ENCODE data around the gene AKAP8L. TPM values are rescaled to one million over a fixed set of nuclear protein-coding genes. Genes with fewer than 3 reads are reported as not detected.
A peak's percentile ranks its signal among the peaks of the same experiment; 100 is the strongest.

AKAP8L gene
- total RNA-seq, result 10 to 100 TPM; 64.8 to 68.4 TPM

DNA sequence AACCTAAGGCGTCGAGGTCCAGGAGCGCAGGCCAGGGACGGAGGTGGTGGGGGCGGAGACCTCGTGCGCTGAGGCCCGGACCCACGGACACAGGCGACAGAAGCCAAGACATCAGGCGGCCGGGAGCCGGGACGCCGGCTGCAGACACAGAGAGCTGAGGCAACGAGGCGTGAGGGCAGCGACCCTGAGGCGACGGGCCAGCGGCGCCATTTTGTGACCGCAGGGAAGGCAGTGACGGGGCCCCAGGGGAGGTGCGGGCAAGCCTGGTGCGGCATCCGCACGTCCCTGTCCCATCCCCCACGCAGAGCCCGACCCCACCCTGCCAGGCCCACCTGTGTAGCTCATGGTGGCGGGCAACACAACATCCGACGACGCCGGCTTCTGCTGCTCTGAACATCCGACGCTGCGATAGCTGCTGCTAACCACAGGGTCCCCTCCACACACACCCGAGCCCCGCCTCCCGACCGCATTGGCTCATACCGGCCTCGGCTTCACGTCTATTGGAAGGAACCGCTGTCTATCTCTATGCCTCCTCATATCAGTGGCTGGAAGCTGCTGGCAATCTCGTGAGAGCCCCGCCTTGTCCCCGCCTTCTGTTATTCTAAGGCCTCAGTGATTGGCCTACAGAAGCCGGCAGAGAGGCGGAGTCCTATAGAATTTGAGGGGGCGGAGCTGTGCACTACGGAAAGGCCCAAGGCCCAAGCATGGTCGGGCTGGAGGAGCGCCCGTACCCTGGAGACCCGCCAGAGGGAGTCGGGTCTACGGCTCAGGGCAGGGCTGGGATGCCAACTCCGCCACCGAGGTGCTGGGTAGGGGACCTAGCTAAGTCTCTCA, at the start of gene AKAP8L:
Gene AKAP8L (minus strand): TSS at position 410 of the 834 bp plus-strand sequence. CDS start 65 bp downstream, at position 345.
- H3K27me3 Mint-ChIP-seq, result no peaks in the 10 kb centered on the region
- no peaks in the 10 kb centered on the region for H3K9me3 Mint-ChIP-seq
- ATAC-seq (replicated peaks), result peak; percentile 98
- peaks cover 12% of the 10 kb centered on the region for H3K4me1 Mint-ChIP-seq
- H3K27ac Mint-ChIP-seq, result peak within 1 kb of the TSS; percentile 99
- H3K36me3 Mint-ChIP-seq (ENCODE audit: low read depth), result peaks cover 55% of the 10 kb centered on the region
- H3K4me3 Mint-ChIP-seq, result peak within 1 kb of the TSS; percentile 99

DNA sequence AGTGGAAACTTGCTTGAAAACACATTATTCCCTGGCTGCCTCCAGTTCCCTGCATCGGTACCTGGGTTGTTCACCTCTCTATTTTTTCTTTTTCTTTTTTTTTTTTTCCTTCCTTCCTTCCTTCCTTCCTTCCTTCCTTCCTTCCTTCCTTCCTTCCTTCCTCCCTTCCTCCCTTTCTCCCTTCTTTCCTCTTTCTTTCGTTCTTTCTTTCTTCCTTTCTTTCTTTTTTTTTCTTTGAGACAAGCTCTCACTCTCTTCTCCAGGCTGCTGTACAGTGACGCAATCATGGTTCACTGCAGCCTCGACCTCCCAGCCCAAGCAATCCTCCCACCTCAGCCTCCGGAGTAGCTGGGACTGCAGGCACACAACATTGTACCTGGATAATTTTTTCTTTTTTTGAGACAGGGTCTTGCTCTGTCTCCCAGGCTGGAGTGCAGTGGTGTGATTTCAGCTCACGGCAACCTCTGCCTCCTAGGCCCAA, 49.0 kb upstream of the AKAP8L start:
- Mint-ChIP-seq H3K4me1 (peaks cover 33% of the 10 kb centered on the region), H3K36me3 (ENCODE audit: low read depth) (peaks cover 26% of the 10 kb centered on the region), H3K27me3 (peaks cover 4% of the 10 kb centered on the region)

DNA sequence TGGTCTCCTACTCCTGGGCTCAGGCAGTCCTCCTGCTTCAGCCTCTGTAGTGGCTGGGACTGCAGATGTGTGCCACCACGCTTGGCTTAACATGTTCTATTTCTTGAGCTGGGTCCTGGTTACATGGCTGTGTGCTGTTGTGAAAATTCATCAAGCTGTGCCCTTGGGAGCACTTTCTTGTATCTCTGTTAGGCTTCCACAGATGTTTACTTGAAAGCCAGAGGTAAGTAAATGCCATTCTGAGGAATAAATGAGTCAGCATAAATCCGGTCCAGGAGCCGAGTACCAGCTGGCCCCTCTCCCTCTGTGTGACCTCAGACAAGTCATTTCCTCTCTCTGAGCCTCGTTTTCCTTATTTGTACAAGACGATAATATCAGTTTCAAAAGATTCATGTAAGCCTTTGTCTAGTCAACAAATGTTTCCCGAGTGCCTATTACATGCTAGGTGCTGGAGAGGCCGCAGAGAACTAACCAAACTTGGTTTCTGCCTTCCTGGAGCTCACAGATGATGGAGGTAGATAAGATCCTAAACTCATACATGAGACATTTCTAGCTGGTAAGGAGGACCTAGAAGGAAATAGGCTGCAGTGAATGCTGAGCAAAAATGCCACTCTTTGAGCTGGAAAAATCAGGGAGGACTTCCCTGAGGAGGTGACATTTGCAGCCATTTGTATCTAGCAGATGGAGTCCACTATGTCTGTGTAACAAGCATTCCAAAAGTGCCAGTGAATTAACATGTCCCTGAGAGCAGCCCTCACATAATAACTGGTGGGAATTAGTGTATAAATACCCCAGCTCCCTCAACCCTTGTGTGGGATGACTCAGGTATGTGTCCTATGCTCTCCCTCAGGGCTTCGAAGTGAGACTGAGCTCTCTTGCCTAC, 48.3 kb upstream of the AKAP8L start:
- Mint-ChIP-seq H3K9me3 (no peaks in the 10 kb centered on the region), H3K27ac (peak overlapping the region; percentile 94), H3K4me1 (peaks cover 31% of the 10 kb centered on the region), H3K27me3 (peaks cover 4% of the 10 kb centered on the region), H3K4me3 (peak overlapping the region; percentile 74), H3K36me3 (ENCODE audit: low read depth) (peaks cover 33% of the 10 kb centered on the region)
- ATAC-seq (replicated peaks), result peak; percentile 81

More for the DNA sequence above, 49.0 kb upstream of the AKAP8L start:
- peak overlapping the region; percentile 74 for H3K4me3 Mint-ChIP-seq
- no peak for ATAC-seq (replicated peaks)
- peak overlapping the region; percentile 94 for H3K27ac Mint-ChIP-seq
- H3K9me3 Mint-ChIP-seq, result no peaks in the 10 kb centered on the region

DNA sequence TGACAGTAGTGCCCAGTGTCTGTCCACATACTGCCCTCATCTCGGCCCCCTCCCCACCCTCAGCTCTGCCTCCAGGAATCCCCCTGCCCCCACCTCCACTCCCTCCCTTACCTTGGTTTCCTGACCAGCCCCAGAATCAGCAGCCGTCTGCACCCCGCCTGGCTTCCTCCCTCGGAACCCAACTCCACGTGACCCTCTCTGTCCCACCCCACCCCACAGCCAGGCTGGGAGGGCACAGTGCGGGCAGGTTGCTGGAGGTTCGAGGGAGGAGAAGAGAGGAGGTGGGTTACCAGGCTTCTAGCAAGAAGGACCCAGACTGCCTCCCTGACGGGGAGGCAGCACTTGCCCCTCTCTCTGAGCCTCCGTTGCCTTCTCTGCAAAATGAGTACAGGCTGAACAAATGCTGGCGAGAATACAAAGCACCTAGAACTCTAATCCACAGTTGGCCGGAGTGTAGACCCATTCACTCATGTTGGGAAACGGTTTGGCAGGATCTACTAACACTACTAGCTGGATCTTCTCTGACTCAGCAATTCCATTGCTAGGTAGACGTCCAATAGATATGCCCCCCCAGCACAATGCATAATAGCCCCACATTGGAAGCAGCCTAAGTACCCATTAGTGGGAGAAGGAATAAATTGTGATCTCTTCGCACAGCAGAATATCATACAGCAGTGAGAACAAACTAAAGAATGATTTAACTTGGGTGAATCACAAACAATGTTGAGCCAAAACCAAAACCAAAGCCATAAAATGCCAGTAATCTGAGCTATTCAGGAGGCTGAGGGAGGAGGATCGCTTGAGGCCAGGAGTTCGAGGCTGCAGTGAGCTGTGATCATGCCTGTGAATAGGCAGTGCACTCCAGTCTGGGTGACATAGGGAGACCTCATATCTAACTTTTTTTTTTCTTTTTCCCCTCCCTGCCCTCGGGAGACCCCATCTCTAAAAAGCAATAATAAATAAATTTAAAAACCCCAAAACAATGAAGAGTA, 45.9 kb upstream of the AKAP8L start, which contains the start of gene RASAL3:
Gene RASAL3 (minus strand): TSS at position 151 of the 992 bp plus-strand sequence. CDS start 186 bp downstream, outside the sequence.
- H3K27me3 Mint-ChIP-seq, result peaks cover 4% of the 10 kb centered on the region
- ATAC-seq (replicated peaks), result peak; percentile 60
- peaks cover 34% of the 10 kb centered on the region for H3K4me1 Mint-ChIP-seq
- peak within 1 kb of the TSS; percentile 96 for H3K27ac Mint-ChIP-seq
- peak within 1 kb of the TSS; percentile 95 for H3K4me3 Mint-ChIP-seq
- peaks cover 57% of the 10 kb centered on the region for H3K36me3 Mint-ChIP-seq (ENCODE audit: low read depth)
- H3K9me3 Mint-ChIP-seq, result no peaks in the 10 kb centered on the region

DNA sequence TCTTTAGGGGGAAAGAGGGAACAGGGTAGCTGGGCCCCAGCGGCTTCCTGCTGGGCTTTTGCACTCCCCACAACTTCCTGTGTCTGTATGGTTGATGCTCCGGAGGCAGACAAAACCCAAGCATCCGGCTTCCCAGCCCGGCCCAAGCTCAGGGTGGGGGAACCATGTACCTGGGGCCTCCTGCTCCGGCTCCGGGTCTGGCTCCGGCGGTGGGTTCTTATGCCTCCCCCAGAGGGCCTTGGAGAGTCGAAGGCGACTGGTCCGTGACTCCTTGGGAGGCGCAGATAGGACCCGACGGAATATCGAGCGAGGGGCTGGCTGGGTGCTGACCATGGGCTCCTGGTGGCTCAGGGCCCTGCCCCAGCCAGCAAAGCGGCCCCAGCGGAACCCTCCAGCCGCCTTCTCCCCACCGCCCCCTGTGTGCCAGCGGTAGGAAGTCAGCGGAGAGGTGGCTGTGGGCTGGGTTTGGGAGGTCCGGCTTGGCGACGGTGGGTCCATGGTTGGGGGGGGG, 45.1 kb upstream of the AKAP8L start:
- H3K27me3 Mint-ChIP-seq, result peaks cover 2% of the 10 kb centered on the region
- no peaks in the 10 kb centered on the region for H3K9me3 Mint-ChIP-seq
- H3K27ac Mint-ChIP-seq, result peak overlapping the region; percentile 96
- peak; percentile 65 for ATAC-seq (replicated peaks)
- peaks cover 63% of the 10 kb centered on the region for H3K36me3 Mint-ChIP-seq (ENCODE audit: low read depth)
- peaks cover 31% of the 10 kb centered on the region for H3K4me1 Mint-ChIP-seq
- peak overlapping the region; percentile 95 for H3K4me3 Mint-ChIP-seq

GRCh38 chr19:15461694-15462093, 42.9 kb upstream of the AKAP8L start:
- Mint-ChIP-seq H3K36me3 (ENCODE audit: low read depth) (peaks cover 72% of the 10 kb centered on the region), H3K4me3 (peak overlapping the region; percentile 95), H3K27me3 (no peaks in the 10 kb centered on the region), H3K4me1 (peaks cover 14% of the 10 kb centered on the region), H3K27ac (peak overlapping the region; percentile 87), H3K9me3 (no peaks in the 10 kb centered on the region)
- ATAC-seq (replicated peaks), result no peak

DNA sequence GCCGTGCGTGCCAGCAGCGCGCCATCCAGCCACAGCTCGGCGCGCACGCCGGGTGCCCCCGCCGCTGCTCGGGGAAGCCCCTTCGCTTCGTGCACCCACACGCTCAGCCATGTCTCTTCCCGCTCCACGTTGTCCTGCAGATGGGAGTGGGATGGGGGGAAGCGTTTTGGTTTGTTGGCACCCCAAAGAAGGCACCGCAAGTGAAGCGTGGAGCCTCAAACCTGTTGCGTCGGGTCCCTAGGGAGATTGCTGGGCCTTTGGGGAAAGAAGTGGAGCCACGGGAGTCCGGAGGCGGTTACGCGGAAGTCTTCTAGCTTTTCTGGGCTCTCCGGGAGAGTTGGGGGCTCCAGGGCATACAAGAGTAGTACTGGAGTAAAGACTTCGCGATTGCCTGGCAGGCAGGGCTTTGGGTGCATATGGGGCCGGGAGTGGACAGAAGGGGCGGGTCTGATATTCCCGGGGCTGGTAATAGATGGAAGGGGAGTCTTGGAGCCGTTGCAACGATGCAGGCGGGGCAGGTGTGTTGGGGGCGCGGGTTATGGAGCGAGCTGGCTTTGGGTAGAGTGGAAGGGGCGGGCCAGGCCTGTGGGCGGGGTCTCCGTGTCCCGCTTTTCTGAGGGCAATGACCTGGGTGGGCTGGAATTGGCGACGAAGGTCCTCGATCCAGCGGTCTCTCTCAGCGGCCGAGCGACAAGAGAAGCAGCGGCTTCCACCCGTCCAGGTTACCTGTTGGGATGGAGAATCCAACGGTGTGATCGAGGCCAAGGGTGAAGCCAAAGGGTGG, 39.1 kb upstream of the AKAP8L start:
- no peaks in the 10 kb centered on the region for H3K27me3 Mint-ChIP-seq
- no peak overlapping the region for H3K27ac Mint-ChIP-seq
- no peak overlapping the region for H3K4me3 Mint-ChIP-seq
- ATAC-seq (replicated peaks), result no peak
- peaks cover 92% of the 10 kb centered on the region for H3K36me3 Mint-ChIP-seq (ENCODE audit: low read depth)
- peaks cover 8% of the 10 kb centered on the region for H3K4me1 Mint-ChIP-seq
- no peaks in the 10 kb centered on the region for H3K9me3 Mint-ChIP-seq

DNA sequence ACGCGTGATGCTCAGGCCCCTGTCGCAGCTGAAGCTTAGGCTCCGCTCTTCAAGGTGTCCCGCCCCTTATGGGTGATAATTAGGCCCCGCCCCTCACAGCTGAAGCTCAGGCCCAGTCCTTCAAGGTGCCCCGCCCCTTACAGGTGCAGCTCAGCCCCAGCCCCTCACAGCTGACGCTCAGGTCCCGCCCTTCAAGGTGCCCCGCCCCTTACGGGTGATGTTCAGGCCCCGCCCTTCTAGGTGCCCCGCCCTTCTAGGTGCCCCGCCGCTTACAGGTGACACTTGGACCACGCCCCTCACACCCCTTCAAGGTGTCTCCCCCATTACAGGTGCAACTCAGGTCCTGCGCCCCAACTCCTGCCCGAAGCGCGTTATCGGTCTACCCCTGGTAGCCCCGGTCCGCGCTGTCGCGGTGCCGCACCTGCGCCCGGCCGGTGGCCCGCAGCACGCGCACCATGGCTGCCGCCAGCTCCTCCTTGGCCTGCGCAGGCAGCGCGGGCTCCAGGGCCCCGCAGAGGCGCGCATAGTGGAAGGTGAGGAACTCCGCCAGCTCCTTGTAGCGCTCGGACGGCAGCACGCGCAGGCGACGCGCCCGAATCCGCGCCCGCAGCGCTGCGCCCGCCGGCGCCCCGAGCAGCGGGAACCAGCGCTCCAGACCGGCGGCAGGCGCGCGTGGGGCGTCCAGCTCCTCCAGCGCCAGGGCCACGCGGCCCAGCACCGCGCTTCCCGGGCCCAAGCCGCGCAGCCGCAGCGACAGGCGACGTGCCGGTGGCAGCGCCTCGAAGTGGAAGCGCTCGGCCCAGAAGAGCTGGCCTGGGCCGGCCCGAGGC, 38.3 kb upstream of the AKAP8L start:
- Mint-ChIP-seq H3K4me3 (no peak overlapping the region), H3K27me3 (no peaks in the 10 kb centered on the region), H3K9me3 (no peaks in the 10 kb centered on the region), H3K4me1 (peaks cover 8% of the 10 kb centered on the region), H3K36me3 (ENCODE audit: low read depth) (peaks cover 89% of the 10 kb centered on the region), H3K27ac (no peak overlapping the region)
- ATAC-seq (replicated peaks), result peak; percentile 41

DNA sequence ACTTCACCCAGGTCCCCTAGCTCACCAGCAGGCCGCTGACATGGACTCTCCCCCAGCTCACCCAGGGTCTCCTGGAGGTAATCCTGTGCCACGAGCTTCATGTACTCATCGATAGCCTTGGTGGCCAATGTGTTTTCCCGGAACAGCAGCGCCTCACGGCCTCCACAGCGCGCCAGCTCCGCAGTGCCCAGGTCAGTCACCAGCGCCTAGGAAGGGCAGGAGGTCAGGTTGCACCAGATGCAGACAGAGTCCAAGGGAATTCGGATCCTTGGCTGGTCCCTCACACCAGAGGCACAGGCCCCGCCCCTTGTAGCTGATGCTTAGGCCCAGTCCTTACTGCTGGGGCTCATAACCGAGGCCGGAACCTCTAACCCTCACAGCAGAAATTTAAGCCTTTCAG, 37.7 kb upstream of the AKAP8L start:
- no peak for ATAC-seq (replicated peaks)
- Mint-ChIP-seq H3K36me3 (ENCODE audit: low read depth) (peaks cover 89% of the 10 kb centered on the region), H3K27me3 (no peaks in the 10 kb centered on the region), H3K9me3 (no peaks in the 10 kb centered on the region), H3K4me1 (peaks cover 10% of the 10 kb centered on the region), H3K4me3 (no peak overlapping the region), H3K27ac (no peak overlapping the region)

DNA sequence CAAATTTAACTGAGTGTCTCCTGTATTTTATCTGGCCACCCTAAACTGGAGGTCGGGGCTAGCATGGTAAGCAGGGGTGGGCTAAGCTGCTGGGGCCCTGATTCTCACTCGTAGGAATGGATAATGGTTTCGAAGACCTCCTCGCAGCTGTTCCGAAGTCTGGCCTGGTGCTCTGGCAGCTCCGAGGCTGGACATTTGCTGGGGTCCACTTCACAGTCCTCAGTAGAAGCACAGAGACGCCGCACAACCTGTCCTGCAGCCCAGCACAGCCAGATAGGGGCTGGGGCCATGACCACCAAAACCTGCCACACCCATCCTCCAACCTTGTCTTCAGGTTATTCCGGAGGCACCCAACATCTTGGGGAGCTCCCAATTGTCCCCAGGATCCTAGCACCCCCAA, 37.2 kb upstream of the AKAP8L start:
- H3K4me1 Mint-ChIP-seq, result peaks cover 14% of the 10 kb centered on the region
- no peaks in the 10 kb centered on the region for H3K27me3 Mint-ChIP-seq
- H3K27ac Mint-ChIP-seq, result no peak overlapping the region
- H3K9me3 Mint-ChIP-seq, result no peaks in the 10 kb centered on the region
- H3K4me3 Mint-ChIP-seq, result no peak overlapping the region
- H3K36me3 Mint-ChIP-seq (ENCODE audit: low read depth), result peaks cover 89% of the 10 kb centered on the region
- ATAC-seq (replicated peaks), result no peak

DNA sequence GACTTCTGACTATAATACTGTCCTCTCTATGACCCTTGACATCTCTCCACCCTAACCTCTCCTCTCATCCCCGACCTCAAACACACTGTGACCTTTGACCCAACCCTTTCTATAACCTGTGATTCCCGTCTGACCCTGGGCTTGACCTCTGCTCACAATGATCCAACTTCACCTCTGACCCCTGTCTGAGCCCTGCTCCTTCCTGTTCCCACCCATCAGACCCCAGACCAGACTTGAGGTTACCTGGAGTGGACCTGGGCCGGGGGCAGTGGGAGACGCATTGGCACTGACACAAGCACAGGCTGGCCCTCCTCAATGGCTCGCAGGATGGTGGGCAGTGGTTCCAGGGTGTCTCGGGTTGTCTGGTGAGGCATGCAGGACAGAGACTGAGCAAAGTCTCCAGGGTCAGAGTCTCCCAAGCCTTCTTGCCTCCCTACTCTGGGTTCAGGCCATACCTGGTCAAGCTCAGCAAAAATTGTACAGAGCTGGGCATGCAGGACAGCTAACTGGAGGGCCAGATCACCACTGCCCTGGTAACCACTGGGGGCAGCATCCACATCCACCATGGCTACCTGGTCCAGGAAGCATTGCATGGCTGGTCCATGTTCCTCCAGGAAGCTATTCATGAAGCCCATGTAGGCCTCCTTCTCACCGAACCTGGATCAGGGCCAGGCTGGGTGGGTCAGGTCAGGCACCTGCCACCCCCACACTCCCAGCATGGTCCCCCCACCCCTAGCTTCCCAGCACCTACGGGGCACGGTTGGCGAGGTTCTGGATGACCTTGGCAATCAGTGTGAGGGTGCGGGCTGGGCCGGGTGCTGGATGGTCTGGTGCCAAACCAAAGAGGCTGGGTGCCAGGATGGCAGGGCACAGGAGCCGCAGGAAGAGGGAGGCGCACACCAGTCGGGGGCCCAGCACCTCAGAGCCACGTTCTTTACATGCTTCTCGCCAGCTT, 35.4 kb upstream of the AKAP8L start:
- ATAC-seq (replicated peaks), result no peak
- H3K36me3 Mint-ChIP-seq (ENCODE audit: low read depth), result peaks cover 81% of the 10 kb centered on the region
- H3K4me3 Mint-ChIP-seq, result no peak overlapping the region
- H3K27me3 Mint-ChIP-seq, result no peaks in the 10 kb centered on the region
- H3K4me1 Mint-ChIP-seq, result peaks cover 19% of the 10 kb centered on the region
- peak overlapping the region; percentile 34 for H3K27ac Mint-ChIP-seq
- no peaks in the 10 kb centered on the region for H3K9me3 Mint-ChIP-seq
